HL-60/S4 (cell line): ENCODE measurements around the gene ZNF254.
"Not testable (repeated sequence)": the region's sequence is repeated elsewhere in the genome, so short reads cannot be mapped to it uniquely, and the experiment has no call there.

Source experiments
- in situ Hi-C: fragments of 300-500 bp; cut with MboI; formaldehyde crosslinking; loops from 2 replicates; pipeline ENCODE4 v1.14.3; 2022; ENCODE audit warnings: low sequenced_read_pairs

Gene ZNF254

GRCh38 chr19:24071078-24071477, 15.9 kb upstream of the ZNF254 start:
- in situ Hi-C loops = no loop called here

GRCh38 chr19:24072720-24073119, 14.3 kb upstream of the ZNF254 start:
- in situ Hi-C loops = no loop called here

DNA sequence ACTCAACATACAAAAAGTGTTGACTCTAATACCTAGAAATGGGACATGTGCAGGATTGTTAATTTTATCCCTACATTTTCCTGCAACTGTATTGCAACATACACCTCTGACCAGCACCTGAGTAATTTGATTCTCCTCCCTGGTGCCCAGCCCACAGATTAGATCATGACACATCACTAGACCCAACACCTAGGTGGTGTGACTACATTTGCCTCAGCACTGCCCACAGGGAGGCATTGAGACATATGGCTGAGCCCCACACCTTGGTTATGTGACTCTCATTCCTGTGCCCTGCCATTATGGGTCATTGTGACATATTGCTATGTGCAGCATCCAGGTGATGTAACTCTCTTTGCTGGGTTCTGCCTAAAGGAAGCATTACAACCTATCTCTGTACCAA, 13.2 kb upstream of the ZNF254 start:
- in situ Hi-C loops = no loop called here

- in situ Hi-C loops = no loop called here
Measured at GRCh38 chr19:24074720-24075454, 12.1 kb upstream of the ZNF254 start.

GRCh38 chr19:24075530-24075929, 11.5 kb upstream of the ZNF254 start:
- in situ Hi-C loops = not testable (repeated sequence)

GRCh38 chr19:24078680-24079079, 8.3 kb upstream of the ZNF254 start:
- in situ Hi-C loops = no loop called here

DNA sequence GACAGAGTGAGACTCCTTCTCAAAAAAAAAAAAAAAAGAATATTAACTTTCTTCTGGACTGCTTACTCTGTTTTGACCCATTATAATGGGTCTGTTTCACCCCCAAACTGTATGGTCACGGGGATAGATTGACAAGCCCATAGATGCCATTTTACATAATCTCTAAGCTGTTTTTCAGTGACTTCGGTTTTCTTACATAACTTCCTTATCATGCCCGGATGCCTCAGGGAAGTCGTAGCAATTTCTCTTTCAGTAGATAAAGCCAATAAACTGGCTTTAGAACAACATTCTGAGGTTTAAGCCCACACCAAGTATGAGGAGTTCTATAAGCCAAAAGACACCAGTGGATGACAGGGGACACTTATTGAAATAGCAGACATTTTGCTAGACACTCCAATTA, 5.9 kb upstream of the ZNF254 start:
- in situ Hi-C loops = no loop called here

DNA sequence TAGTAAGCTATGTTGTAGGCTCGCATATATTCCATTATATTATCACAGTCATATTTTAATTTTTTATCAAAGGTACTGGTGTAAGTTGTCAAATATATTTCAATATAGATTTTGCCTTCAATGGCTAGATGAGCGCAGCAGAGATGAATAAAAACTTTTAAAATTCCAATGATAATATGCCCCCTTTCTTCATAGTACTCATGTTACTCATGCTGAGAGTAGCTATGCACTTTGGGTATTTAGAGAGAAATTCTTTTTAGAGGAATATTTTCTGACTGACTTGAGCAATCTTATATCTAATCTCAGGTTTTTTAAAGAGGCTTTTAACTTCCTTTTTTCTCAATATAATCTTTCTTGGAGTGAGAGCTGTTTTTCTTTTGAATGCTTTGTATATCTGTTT, 11.4 kb downstream of the ZNF254 start:
- in situ Hi-C loops = no loop called here

DNA sequence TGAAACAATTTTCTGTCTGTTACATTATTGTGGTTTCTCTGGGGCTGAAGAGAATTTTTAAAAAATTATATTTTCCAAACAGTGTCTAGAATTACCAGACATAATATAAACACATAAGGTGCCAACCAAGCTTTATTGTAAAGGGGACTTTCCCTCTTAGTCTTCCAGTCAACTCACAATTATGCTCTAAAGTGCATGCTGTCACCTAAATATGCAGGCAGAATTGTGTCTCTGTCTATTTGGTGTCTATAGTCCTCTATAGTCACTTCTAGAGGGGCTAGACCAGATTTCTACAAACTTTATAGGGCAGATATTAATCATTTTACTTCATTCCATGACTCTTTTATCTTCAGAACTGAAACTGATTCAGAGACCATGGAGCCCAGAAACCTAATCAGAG, 12.8 kb downstream of the ZNF254 start:
- in situ Hi-C loops = no loop called here

GRCh38 chr19:24100597-24100996, 13.6 kb downstream of the ZNF254 start:
- in situ Hi-C loops = not testable (repeated sequence)

GRCh38 chr19:24101459-24102115, 14.6 kb downstream of the ZNF254 start:
- in situ Hi-C loops = no loop called here

- in situ Hi-C loops = no loop called here
Measured at GRCh38 chr19:24127601-24128000, 40.6 kb downstream of the ZNF254 start.

DNA sequence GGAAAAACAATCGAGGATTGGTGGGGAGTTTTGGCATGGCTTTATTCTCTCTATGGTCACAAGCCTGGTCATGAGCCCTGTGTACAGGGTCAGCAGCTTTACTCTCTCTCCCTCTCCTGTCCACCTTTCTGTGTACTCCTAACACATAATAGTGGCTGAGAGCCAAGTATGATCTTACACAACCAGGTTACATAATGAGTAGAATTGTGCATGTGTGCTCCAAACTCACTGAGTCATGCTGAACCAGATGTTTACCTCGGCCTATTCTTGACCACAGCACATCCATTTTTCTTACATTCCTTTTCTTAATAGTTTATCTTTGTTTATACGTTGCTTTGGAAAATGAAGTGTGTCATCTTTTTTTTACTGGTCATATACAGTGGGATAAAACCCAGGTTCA, 53.1 kb downstream of the ZNF254 start:
- in situ Hi-C loops = no loop called here

DNA sequence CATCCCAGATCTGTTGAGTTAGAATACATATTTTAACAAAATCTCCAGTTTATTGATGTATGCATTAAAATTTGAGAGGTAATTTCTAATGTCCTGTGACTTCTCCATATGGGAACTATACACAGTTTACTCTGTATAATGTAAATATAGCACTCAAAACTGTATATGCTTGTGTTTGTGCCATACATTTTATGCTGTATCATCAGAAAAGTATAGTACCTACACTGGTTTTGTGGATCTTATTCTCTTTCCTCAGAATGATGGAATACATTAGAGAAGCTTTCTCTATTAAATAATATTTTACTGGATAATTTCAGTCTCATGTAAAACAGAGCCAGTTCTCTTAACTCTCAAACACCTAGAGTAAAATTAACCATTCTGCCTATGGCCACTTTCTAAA, 53.6 kb downstream of the ZNF254 start:
- in situ Hi-C loops = no loop called here

GRCh38 chr19:24141612-24142011, 54.6 kb downstream of the ZNF254 start:
- in situ Hi-C loops = no loop called here

DNA sequence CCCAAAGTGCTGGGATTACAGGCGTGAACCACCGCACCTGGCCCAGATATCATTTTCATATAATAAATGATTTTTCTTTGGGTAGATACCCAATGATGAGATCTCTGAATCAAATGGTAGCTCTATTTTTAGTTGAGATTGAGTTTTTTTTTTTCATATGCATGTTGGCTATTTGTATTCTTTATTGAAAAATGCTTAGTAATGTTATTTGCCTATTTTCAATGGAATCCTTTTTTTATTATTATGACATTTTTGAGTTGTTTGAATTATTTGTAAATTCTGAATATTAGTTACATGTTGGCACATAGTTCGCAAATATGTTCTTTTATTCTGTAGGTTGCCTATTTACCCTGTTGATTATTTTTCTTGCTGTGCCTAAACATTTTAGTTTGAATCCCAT, 55.8 kb downstream of the ZNF254 start:
- in situ Hi-C loops = no loop called here

DNA sequence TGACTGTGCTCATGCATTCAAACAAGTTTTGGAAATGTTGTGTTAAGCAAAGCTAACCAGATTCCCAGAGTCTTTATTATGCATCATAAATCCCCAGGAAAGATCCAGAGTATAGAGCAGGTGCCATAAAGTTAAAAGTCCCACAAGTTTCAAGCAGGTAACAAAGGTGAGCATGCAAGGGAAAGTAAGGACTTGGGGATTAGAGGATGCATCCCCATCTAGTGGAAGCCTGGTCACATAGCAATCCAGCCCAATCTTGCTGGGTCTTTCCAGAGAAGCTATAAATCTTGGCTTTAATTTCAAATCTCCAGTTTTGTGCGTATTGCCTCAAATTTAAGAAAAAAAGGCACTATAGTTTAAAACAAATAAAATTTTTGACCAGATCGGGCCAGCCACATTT, 72.7 kb downstream of the ZNF254 start:
- in situ Hi-C loops = no loop called here

GRCh38 chr19:24166055-24166454, 79.1 kb downstream of the ZNF254 start:
- in situ Hi-C loops = no loop called here

DNA sequence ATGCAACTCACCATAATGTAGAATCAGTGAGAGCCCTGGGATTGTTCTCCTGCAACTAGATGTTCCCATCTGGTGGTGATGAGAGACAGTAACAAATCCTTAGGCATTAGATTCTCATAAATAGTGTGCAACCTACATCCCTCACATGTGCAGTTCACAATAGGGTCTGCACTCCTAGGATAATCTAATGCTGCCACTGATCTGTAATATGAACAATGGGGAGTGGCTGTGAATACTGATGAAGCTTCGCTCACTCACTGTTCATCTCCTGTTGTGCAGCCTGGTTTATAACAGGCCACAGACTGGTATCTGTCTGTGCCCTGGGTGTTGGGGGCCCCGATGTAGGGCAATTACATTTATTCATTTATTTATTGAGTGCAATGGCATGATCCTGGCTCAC, 86.9 kb downstream of the ZNF254 start:
- in situ Hi-C loops = no loop called here

DNA sequence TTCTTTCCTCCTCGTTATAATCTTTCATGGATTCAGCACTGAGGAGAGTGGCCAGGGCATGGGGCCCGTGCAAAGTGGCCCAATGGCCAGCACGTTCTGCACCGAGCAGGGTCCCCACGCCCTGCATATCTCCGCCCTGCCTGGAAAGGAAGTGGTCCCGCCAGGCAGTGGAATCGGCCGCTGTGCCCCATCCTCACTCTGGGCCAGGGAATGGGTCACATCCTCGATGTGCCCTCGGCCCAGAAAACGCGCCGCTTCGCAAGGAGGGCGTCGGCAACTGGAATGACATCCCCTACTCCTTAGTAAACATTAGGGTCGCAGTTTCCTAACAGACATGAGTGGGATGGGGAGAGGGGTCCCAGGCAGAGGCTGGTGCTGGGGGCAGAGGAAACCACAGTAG, 90.7 kb downstream of the ZNF254 start:
- in situ Hi-C loops = no loop called here

GRCh38 chr19:24178207-24178606, 91.2 kb downstream of the ZNF254 start:
- in situ Hi-C loops = no loop called here
